GM18907 (cell line): ENCODE measurements around the gene APOL4.
"Not testable (repeated sequence)": the region's sequence is repeated elsewhere in the genome, so short reads cannot be mapped to it uniquely, and the experiment has no call there.

Source experiments
- ATAC-seq: cut with Tn5 transposase; IDR thresholded peaks from one replicate; pipeline ENCODE4 v1.9.1; 2021; ENCODE audit warnings: mild to moderate bottlenecking, moderate library complexity; ENCODE audit not compliant: unreplicated experiment

Gene APOL4

GRCh38 chr22:36232715-36233401 lies 31.2 kb upstream of the APOL4 start:
- no peak for ATAC-seq

GRCh38 chr22:36231051-36231450 lies 29.4 kb upstream of the APOL4 start:
- ATAC-seq: not testable (repeated sequence)

DNA sequence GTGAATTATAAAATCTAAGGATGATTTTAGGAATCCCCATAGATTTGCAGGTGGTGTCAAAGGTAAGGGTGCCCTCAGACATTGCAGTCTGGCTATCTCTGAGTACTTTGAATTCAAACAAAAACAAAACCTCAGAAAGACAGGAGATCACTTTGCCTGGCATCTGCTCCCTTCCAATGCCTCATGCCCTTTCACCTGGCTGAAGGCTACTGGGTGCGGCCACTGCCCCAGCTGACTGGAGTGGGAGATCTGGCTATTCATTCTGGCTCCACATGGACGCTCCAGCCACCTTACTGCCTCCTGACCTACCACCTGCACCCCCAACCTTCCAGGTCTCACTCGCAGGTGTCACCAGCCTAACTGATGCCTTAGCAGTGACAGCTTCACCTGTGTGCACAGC lies 28.0 kb upstream of the APOL4 start:
- ATAC-seq: not testable (repeated sequence)

GRCh38 chr22:36228944-36229343 lies 27.3 kb upstream of the APOL4 start:
- no peak for ATAC-seq

DNA sequence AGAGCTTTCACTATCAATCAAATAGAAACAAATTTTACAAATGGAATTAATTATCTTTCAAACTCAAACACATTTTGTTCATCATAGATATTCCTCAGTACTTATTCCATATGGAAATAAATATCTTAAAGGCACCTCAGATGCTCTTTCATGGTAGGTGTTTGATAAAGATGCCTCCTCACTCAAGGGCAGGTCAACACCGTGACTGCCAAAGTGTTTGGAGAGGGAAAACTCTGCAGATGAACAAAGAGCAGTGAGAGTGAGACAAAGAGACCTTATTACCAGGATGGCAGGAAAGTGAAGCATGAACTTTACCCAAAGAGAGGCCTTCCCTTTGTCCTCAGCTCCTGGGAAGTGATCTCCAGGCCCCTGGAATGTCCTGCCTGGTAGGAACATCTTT lies 26.8 kb upstream of the APOL4 start:
- ATAC-seq: not testable (repeated sequence)

DNA sequence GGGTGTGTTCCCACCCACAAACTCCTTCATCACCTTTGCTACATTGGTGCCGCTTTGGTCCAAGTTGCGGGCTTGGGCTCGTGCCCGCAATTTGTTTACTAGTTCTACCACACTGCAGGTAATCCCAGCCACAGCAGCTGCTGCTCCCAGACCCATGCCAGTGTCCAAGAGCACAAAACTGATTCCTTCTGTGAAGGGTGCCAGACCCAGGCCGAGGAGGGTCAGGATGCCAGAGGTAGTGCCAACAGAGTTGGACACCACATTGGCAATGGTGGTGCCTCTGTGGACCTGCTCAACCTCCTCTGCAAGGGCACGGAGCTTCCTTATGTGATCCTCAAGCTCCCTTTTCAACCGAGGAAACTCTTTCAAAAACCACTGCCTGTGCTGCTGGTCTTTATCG lies 26.2 kb upstream of the APOL4 start:
- no peak for ATAC-seq

DNA sequence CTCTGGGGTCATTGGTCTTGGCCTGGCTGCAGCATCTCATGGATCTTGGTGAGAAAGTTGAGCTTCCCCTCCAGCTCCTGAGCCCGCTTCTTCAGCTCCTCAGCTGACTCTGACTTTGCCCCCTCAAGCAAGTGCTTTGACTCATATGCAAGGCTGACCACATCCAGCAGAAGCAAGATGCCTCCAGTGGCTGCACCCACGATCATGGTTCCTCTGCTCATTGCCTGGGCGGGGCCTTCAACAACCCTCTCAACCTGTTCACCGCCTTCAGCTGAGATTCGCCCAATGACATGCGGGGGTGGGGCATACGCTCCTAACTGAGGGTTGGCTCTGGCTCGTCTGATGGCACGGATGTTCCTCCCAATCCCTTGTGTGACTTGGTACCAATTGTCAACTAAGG lies 25.8 kb upstream of the APOL4 start:
- ATAC-seq: no peak

DNA sequence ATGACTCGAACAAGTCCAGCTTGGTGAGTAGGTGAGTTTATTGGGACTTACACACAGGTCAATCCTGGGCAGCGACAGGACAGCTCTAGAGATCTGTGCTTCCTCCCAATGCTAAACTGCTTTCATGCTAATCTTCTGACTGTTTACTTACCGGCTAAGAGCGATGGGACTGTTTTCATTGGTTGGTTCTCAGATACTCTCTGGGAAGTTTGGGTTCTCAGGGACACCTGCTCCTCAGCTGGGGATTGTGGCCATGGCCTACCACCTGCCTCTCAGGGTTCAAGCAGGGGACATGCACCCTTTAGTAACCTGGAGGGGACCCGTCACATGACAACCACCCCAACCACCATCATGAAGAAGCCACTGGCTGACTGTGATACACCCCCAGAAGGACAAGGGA lies 24.6 kb upstream of the APOL4 start:
- no peak for ATAC-seq

GRCh38 chr22:36225333-36225922 lies 23.8 kb upstream of the APOL4 start:
- no peak for ATAC-seq

DNA sequence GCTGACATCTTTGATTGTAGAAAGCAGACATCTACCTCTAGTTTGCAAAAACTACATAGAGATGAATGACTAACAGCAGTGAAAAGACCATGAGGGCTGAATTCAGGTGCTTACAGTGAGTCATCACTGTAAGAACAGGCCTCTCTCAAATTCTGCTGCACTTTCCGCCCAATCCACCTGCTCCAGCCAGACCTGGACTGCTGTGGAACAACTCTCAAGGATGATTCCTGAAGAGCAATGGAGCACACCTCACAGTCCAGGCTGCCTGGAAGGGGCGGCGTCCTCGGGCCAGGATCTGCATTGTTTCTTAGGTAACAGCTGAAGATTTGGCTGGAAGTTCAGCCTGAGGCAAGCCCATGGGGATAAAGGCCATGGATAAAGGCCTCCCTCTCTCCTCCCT lies 22.6 kb upstream of the APOL4 start:
- ATAC-seq: no peak

DNA sequence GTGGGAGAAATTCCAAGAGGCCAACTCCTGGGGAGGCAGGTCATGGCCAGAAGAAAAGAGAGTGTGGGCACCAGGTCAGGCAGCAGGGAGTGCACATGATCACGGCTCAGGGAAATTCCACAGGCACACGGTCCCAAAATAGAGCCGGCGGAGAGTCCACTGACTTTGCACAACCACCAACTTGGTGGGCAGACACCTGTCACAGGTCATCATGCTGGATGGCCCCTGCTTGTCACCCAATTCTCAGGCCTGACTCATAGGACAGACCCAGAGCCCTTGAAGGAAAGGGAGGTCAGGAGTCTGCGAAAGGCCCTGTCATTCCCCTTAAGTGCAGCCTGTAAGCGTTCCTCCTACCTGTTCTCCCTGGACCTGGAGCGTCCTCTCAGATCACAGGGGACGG lies 21.9 kb upstream of the APOL4 start:
- ATAC-seq: no peak

DNA sequence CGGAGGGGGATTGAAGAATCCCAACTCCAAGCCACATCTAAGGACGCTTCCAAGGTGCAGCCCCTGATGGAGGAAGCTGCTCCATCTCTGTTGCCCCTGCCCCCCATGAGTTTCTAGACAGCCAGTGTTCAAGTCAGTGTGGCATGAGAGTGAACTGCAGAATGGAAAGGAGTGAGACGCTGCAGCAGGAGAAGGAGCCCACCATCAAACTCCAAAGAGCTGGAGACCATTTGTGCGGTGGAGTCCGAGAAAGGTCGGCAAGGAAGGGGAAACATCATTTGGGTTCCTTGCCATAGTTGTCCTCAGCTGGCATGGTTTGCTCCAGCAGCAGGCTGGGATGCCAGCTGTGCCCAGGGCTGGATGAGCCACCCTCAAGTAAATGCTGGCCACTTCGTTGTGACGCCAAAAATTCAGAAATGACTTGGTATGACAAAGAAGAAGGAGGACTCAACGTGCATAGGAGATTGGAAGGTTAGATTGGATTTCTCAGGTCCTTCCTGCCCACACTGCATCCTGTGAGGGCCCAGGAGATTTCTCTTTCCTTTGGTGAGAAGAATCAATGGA lies 21.4 kb upstream of the APOL4 start:
- no peak for ATAC-seq

GRCh38 chr22:36221799-36222751 lies 20.5 kb upstream of the APOL4 start:
- no peak for ATAC-seq

GRCh38 chr22:36220451-36220921 lies 18.9 kb upstream of the APOL4 start:
- no peak for ATAC-seq

GRCh38 chr22:36218648-36219193 lies 17.1 kb upstream of the APOL4 start:
- no peak for ATAC-seq

DNA sequence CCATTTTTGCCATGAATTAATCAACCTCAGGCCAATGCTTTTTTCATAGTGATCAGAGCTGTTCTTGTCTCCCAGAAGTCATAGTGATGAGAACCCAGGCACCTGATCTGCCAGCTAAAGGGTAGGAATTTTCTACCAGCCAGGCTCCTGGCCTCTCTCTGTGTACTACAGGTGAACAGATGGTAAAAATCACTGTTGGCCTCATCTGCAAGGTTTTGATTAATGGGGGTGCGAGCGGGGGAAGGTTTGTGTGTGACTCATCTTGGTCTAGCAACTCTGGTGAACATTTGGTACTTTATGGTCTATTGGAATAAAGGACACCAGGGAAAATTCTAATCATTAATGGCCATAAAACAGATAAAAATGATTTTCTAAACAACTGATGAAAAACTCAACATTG lies 14.4 kb upstream of the APOL4 start:
- no peak for ATAC-seq

- ATAC-seq: no peak
Measured at GRCh38 chr22:36213586-36213985, 12.0 kb upstream of the APOL4 start.

GRCh38 chr22:36212901-36213300 lies 11.3 kb upstream of the APOL4 start:
- no peak for ATAC-seq

DNA sequence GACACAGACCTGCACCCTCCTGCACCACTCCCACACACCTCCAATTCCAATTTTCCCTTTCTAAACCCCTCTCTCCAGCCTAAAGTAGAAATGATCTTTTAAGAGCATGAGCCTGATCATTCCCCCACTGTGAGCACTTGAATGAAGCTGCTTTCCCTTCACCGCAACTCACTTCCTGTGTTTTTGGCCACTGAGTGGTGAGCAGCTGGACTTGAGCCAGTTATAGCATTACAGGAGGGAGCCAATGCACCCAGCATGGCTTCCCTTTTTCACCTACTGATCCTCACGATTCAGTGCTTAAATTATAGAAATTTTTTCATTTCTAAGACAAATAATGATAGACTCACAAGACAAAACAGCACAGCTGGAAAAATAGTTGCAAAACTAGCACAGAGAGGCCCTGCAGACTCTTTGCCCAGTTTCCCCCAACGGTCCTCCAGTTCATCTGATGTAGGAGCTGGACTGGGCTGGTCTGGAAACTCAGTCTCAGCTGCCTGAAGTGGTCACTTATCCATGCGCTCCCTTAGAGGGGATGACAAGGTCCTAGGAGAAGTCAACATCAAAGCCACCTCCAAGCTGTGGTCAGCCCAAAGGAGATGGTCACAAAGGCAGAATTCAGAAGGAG lies 9.7 kb upstream of the APOL4 start:
- ATAC-seq: no peak

DNA sequence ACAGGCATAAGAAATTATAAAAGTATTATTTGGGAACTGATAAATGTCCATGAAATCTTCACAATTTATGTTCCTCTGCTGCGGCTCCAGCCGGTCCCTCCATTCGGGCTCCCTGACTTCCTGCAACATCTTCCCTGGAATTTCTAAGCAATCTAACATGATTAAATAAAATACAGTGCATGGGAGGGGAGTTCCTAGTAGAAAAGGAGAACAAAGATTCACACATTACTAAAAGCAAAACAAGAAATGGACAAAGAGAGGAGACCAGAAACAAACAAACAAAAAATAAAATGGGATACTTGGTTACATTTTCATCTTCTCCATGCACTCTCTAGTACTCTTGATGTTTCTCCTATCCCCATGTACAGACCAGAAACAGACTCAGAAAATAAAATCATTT lies 8.6 kb upstream of the APOL4 start:
- ATAC-seq: no peak

DNA sequence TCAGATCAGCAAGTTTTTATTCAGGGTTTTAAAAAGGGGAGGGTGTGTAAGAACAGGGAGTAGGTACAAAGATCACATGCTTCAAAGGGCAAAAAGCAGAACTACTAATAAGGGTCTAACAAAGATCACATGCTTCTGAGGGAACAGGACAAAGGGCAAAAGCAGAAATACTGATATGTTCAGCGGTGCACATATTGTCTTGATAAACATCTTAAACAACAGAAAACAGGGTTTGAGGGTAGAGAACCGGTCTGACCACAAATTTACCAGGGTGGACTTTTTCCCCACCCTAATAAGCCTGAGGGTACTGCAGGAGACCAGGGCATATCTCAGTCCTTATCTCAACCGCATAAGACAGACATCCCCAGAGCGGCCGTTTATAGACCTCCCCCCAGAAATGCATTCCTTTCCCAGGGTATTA lies 7.9 kb upstream of the APOL4 start:
- ATAC-seq: not testable (repeated sequence)
